GM21619 (cell line): ENCODE results near the gene SRCIN1.
"Not testable (repeated sequence)": the region's sequence is repeated elsewhere in the genome, so short reads cannot be mapped to it uniquely, and the experiment has no call there.

Source experiments
- ATAC-seq: cut with Tn5 transposase; IDR thresholded peaks from one replicate; pipeline ENCODE4 v1.9.1; 2021; ENCODE audit not compliant: unreplicated experiment

The SRCIN1 gene

GRCh38 chr17:38511150-38512108 is 94.3 kb downstream of the SRCIN1 start:
- no peak for ATAC-seq

- ATAC-seq = no peak
Measured at GRCh38 chr17:38510421-38511149, 95.2 kb downstream of the SRCIN1 start.

DNA sequence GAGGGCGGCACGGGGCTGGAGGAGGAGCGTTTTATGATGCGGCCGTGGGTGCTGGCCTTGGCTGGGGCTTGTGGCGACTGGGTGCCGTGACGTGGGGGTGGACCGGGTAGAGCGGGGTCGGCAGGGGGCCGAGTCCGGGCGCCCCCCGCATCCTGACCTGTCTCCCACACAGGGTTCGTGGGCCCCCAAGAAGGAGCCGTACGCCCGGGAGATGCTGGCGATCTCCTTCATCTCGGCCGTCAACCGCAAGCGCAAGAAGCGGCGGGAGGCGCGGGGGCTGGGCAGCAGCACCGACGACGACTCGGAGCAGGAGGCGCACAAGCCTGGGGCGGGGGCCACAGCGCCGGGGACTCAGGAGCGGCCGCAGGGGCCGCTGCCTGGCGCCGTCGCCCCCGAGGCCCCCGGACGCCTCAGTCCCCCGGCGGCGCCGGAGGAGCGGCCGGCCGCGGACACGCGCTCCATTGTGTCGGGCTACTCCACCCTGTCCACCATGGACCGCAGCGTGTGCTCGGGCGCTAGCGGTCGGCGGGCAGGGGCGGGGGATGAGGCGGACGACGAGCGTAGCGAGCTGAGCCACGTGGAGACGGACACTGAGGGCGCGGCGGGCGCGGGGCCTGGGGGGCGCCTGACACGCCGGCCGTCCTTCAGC is 95.9 kb downstream of the SRCIN1 start:
- no peak for ATAC-seq

- no peak for ATAC-seq
Measured at GRCh38 chr17:38508954-38509771, 96.6 kb downstream of the SRCIN1 start.

DNA sequence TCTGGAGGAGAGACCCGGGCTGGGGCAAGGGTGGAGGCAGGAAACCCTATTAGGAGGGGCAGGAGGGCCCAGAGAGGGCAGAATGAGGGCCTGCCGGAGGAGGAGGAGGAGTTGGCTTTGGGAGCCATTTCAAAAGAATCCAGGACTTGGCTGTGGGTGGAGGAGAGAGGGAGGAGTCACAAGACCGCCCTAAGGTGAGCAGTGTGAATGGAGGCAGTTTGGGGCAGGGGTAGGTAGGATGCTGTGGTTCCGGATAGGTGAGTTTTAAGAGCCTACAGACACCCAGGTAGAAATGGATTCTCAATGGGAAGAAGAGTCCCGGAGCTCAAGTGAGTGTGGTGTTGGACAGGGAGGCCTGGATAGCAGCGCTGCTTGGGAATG is 97.2 kb downstream of the SRCIN1 start:
- ATAC-seq = no peak

GRCh38 chr17:38507921-38508569 is 97.7 kb downstream of the SRCIN1 start:
- no peak for ATAC-seq

GRCh38 chr17:38507436-38507835 is 98.3 kb downstream of the SRCIN1 start:
- no peak for ATAC-seq

DNA sequence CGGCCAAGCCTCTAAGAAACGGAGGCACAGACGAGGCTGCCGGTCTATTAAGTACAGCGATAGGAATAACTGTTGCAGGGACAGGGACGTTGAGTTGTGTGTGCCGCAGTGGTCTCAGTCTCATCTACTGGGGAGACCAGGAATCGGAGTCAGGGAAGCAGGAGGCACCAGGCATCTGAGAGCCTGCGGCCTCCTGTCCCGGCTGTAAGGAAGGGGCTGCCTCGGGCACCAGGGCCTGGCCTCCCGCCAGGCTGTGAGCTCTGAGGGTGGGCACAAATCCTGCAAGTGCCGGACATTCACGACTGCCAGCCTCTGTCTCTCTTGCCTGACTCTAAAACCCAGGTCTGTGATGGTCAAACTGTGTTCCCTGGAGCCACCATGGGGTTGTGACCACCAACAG is 101.5 kb downstream of the SRCIN1 start:
- ATAC-seq = no peak

GRCh38 chr17:38503286-38503913 is 102.4 kb downstream of the SRCIN1 start:
- ATAC-seq = not testable (repeated sequence)

DNA sequence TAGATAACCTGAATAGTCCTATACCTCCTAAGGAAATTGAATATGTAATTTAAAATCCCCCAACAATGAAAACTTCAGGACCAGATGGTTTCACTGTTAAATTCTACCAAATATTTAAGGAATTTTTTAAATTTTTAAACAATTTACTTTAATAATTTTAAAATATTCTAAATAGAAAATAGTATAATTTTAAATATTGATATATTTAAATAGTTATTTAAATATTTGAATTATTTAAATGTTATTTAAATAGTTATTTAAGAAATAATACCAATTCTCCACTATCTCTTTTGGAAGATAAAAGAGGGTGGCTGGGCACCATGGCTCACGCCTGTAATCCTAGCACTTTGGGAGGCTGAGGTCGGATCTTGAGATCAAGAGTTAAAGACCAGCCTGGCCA is 104.0 kb downstream of the SRCIN1 start:
- ATAC-seq = not testable (repeated sequence)

- not testable (repeated sequence) for ATAC-seq
Measured at GRCh38 chr17:38499230-38499629, 106.5 kb downstream of the SRCIN1 start.

DNA sequence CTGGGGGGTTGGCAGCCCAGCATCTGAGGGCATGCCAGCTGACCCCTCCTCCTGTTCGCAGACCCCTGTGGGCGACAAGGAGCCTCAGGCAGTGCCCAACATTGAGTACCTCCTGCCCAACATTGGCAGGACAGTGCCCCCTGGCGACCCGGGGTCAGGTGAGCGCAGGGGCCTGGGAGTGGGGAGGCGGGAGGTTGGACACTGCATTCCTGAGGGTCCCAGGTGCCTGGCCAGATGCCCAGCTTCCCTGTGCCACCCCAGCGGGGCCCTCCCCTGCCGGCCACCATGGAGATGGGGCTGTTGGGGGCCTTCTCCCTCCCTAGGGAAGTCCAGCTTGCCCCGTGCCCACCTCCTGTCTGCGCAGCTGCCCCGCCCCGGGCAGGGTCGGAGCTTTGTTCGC is 107.4 kb downstream of the SRCIN1 start:
- ATAC-seq = no peak

- not testable (repeated sequence) for ATAC-seq
Measured at GRCh38 chr17:38497656-38498055, 108.1 kb downstream of the SRCIN1 start.

- ATAC-seq = not testable (repeated sequence)
Measured at GRCh38 chr17:38494152-38494551, 111.6 kb downstream of the SRCIN1 start.

DNA sequence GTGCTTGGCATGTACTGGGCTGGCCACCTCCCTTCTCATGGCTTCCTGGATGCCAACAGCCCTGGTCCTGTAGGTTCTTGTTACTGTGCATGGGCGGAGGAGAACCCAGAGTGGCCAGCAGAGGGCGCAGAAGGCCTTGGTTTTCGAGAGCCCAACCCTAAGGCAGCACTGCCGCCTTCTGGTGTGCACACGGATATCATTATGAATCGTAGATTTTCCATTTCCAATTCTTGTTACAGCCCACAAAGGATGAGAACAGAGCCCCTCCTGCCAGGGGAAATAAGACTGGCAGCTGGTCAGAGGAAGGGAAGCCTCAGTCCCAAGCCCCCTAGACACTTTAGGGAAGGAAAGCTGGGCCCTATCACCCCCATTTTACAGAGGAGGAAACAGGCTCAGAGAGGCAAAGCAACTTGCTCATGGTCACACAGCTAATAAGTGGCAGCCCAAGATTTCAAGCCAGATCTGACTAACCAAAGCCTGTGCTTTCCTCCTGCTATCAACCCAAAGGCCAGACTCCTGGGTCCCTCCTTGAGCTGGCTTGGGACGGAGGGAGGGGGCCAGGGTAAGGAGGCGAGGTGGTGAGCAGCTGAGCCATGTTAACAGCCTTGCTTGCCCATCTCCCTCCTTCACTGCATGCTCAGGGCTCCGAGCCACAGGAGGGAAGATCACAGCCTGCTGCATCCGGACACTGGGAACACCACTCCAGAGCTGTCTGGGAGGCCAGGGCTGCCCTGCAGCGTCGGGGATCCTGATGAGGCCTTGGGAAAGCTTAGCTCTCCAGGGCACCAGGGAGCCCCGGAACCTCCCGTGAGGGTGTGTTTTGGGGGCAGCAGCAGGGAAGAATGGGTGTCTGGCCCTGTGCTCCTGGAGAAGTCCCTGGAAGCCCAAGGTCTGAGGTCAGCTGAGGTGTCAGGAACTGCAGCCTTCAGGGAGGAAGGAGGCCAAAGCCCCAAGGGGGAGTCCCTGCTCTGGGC is 113.4 kb downstream of the SRCIN1 start:
- not testable (repeated sequence) for ATAC-seq

DNA sequence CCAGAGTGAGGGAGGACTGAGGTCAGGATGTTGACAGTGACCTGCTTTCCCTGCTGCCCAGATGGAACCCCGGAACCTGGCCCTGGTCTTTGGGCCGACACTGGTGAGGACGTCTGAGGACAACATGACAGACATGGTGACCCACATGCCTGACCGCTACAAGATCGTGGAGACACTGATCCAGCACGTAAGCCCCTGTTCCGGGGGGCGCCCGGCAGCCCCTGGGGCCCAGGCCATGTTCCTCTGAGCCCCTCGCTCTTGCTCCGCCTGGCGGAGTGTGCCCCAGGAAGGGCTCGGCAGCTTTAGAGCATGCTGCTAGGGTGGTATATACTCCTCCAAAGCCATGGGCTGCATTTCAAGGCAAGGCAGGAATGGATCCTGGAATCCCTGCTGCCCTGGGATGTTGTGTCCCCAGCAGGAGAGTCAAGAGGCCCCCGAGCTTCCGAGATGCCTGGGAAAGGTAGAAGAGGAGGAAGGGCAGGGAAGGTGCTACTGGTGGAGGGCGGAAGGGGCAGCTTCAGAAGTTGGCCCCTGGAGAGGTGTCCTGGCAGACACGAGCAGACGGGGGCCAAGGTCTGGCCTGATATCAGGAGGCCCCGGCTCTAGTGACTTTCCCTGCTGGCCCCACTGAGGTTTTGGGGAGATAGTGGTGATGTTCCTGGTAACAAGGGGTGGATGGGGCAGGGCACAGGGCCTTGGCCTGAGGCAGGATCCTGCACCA is 114.2 kb downstream of the SRCIN1 start:
- ATAC-seq = not testable (repeated sequence)

DNA sequence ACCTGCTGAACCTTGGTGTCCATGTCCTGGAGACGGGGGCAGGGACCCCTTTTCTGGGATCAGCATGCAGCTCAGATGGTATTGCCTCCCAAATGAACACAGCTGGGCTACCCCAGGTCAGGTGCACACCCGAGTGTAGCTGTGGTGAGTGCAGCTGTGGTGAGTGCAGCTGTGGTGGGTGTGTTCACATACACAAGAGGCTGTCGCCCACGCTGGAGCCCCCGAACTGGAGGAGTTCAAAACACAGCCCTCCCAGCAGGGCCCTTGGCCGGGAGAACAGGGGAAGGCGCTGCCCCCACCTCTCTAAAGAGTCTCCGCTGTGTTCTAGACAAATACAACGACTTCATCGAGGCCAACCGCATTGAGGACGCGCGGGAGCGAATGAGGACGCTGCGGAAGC is 116.0 kb downstream of the SRCIN1 start:
- ATAC-seq = not testable (repeated sequence)
